IMR-90 (cell line): ENCODE data around the gene THEM4. TPM values are rescaled to one million over a fixed set of nuclear protein-coding genes. Genes with fewer than 3 reads are reported as not detected.

Source experiments
- ATAC-seq: fragments of 200-7000 bp; cut with Tn5 transposase; 2 replicates; pipeline ENCODE4 v1.9.1; 2020; ENCODE audit warnings: low read depth, mild to moderate bottlenecking, moderate library complexity
- BruUV-seq: library from RNA; stranded (reverse); fragments of 400-500 nt; replicated peaks from 2 replicates; lab custom pipeline; 2021; lab: Mats Ljungman, UMichigan
- CTCF ChIA-PET: fragments of 300-600 bp; formaldehyde crosslinking; extraction: SDS; loops from one replicate; lab custom pipeline; 2021; ENCODE audit warnings: antibody characterized with exemption; lab: Yijun Ruan, JAX
- POLR2A ChIA-PET: fragments of 300-600 bp; sonication (Branson Sonifier 250); formaldehyde crosslinking; loops from one replicate; lab custom pipeline; 2022; ENCODE audit warnings: antibody characterized with exemption; ENCODE audit not compliant: unreplicated experiment; lab: Charles Lee
- DNase-seq: peaks from one replicate; pipeline ENCODE4 v3.0.0; 2013
- H2AFZ ChIP-seq: replicated peaks from 2 replicates; pipeline ENCODE3; 2013; ENCODE audit warnings: low read length, mild to moderate bottlenecking; ENCODE audit not compliant: poor library complexity
- H2AK5ac ChIP-seq: 2 replicates; pipeline ENCODE4 v1.6.1; 2013; ENCODE audit warnings: low read depth, low read length, inconsistent platforms
- H2AK9ac ChIP-seq: replicated peaks from 2 replicates; pipeline ENCODE3; 2013; ENCODE audit warnings: mild to moderate bottlenecking, low read depth, low read length, moderate library complexity; ENCODE audit not compliant: poor library complexity
- H2BK120ac ChIP-seq: 2 replicates; pipeline ENCODE4 v1.6.1; 2013; ENCODE audit warnings: low read depth, low read length, inconsistent platforms
- H2BK15ac ChIP-seq: 3 replicates; pipeline ENCODE4 v1.6.1; 2013; ENCODE audit warnings: low read depth, low read length, inconsistent platforms
- H2BK20ac ChIP-seq: 2 replicates; pipeline ENCODE4 v1.6.1; 2013; ENCODE audit warnings: low read depth, mild to moderate bottlenecking, inconsistent platforms, low read length, moderate library complexity
- H2BK5ac ChIP-seq: 2 replicates; pipeline ENCODE4 v1.6.1; 2013; ENCODE audit warnings: mild to moderate bottlenecking, low read depth, low read length, inconsistent platforms; ENCODE audit not compliant: poor library complexity, severe bottlenecking
- H3K14ac ChIP-seq: replicated peaks from 2 replicates; pipeline ENCODE4 v1.6.1; 2013; ENCODE audit warnings: low read depth, low read length, inconsistent platforms
- H3K18ac ChIP-seq: 2 replicates; pipeline ENCODE4 v1.6.1; 2013; ENCODE audit warnings: low read depth, low read length, control low read depth
- H3K23ac ChIP-seq: 2 replicates; pipeline ENCODE4 v1.6.1; 2013; ENCODE audit warnings: low read depth, low read length, inconsistent platforms
- H3K27ac ChIP-seq: 2 replicates; pipeline ENCODE4 v1.5.1; 2013; ENCODE audit warnings: mild to moderate bottlenecking, control low read depth, low read length; ENCODE audit not compliant: insufficient read depth
- H3K27me3 ChIP-seq: 2 replicates; pipeline ENCODE4 v1.6.1; 2013; ENCODE audit warnings: low read length; ENCODE audit not compliant: control insufficient read depth, insufficient read depth
- H3K36me3 ChIP-seq: 2 replicates; pipeline ENCODE4 v1.6.1; 2013; ENCODE audit warnings: low read length, mixed read lengths; ENCODE audit not compliant: control insufficient read depth, insufficient read depth
- H3K4ac ChIP-seq: 2 replicates; pipeline ENCODE4 v1.6.1; 2013; ENCODE audit warnings: low read depth, low read length, inconsistent platforms
- H3K4me1 ChIP-seq: 2 replicates; pipeline ENCODE4 v1.6.1; 2013; ENCODE audit warnings: low read length, mixed read lengths; ENCODE audit not compliant: control insufficient read depth, insufficient read depth
- H3K4me2 ChIP-seq: 2 replicates; pipeline ENCODE4 v1.6.1; 2013; ENCODE audit warnings: low read depth, mild to moderate bottlenecking, control low read depth, low read length, moderate library complexity
- H3K4me3 ChIP-seq: 2 replicates; pipeline ENCODE4 v1.5.1; 2013; ENCODE audit warnings: low read depth, mild to moderate bottlenecking, control low read depth, low read length, moderate library complexity; ENCODE audit not compliant: insufficient read depth
- H3K56ac ChIP-seq: 2 replicates; pipeline ENCODE4 v1.6.1; 2013; ENCODE audit warnings: low read length, inconsistent platforms; ENCODE audit not compliant: insufficient read depth; ENCODE audit errors: extremely low read depth
- H3K79me1 ChIP-seq, 2 experiments: 2 replicates each; pipeline ENCODE4 v1.6.1; 2013; ENCODE audit warnings: low read length in 2 of 2, inconsistent platforms in 1 of 2, low read depth in 1 of 2
- H3K9ac ChIP-seq: 2 replicates; pipeline ENCODE4 v1.6.1; 2013; ENCODE audit warnings: low read depth, low read length, control low read depth
- H3K9me1 ChIP-seq: 2 replicates; pipeline ENCODE4 v1.6.1; 2013; ENCODE audit warnings: low read length, inconsistent platforms; ENCODE audit not compliant: insufficient read depth
- H3K9me3 ChIP-seq: 2 replicates; pipeline ENCODE4 v1.6.1; 2013; ENCODE audit warnings: low read length; ENCODE audit not compliant: control insufficient read depth, insufficient read depth
- H4K20me1 ChIP-seq: 2 replicates; pipeline ENCODE4 v1.6.1; 2013; ENCODE audit warnings: low read length, inconsistent platforms; ENCODE audit not compliant: insufficient read depth
- H4K5ac ChIP-seq: 2 replicates; pipeline ENCODE4 v1.6.1; 2013; ENCODE audit warnings: mild to moderate bottlenecking, low read depth, low read length, control low read depth
- H4K8ac ChIP-seq, 2 experiments: 2 replicates each; pipeline ENCODE4 v1.6.1; 2013; ENCODE audit warnings: low read depth in 2 of 2, low read length in 2 of 2, control low read depth in 1 of 2, inconsistent platforms in 1 of 2
- H4K91ac ChIP-seq: 2 replicates; pipeline ENCODE4 v1.6.1; 2013; ENCODE audit warnings: low read depth, low read length, inconsistent platforms; ENCODE audit not compliant: insufficient read depth
- BHLHE40 ChIP-seq: fragments of 150-350 bp; IDR thresholded peaks from 2 replicates; pipeline ENCODE4 v1.6.1; 2016; ENCODE audit warnings: mild to moderate bottlenecking, low read depth, low read length
- FOS ChIP-seq: fragments of 150-350 bp; IDR thresholded peaks from 2 replicates; pipeline ENCODE4 v1.6.1; 2016; ENCODE audit warnings: low read depth, low read length
- MAFK ChIP-seq: IDR thresholded peaks from 2 replicates; pipeline ENCODE4 v1.6.1; 2012; ENCODE audit warnings: low read depth, low read length, improper control_type of control experiment
- MAZ ChIP-seq: IDR thresholded peaks from 2 replicates; pipeline ENCODE4 v1.6.1; 2012; ENCODE audit warnings: low read depth, mild to moderate bottlenecking, low read length, improper control_type of control experiment, moderate library complexity, borderline replicate concordance
- MXI1 ChIP-seq: IDR thresholded peaks from 2 replicates; pipeline ENCODE4 v1.6.1; 2012; ENCODE audit warnings: low read depth, mild to moderate bottlenecking, low read length, moderate library complexity, borderline replicate concordance
- POLR2A ChIP-seq: IDR thresholded peaks from 2 replicates; pipeline ENCODE4 v1.6.1; 2012; ENCODE audit warnings: mild to moderate bottlenecking, low read depth, low read length
- RCOR1 ChIP-seq: IDR thresholded peaks from 2 replicates; pipeline ENCODE4 v1.6.1; 2012; ENCODE audit warnings: mild to moderate bottlenecking, low read length, improper control_type of control experiment; ENCODE audit not compliant: insufficient replicate concordance
- RFX5 ChIP-seq: IDR thresholded peaks from 2 replicates; pipeline ENCODE4 v1.8.0; 2012; ENCODE audit warnings: low read depth, mild to moderate bottlenecking, low read length, moderate library complexity
- SMC3 ChIP-seq: fragments of 150-350 bp; IDR thresholded peaks from 2 replicates; pipeline ENCODE4 v1.6.1; 2016; ENCODE audit warnings: low read depth, mild to moderate bottlenecking, antibody characterized with exemption, low read length, moderate library complexity
- WGBS, 2 experiments: methylation state at CpG; one replicate each; pipeline versions ENCODE4 v1.1.5 to v1.1.7; 2013; ENCODE audit warnings: missing lambda C conversion rate in 2 of 2; ENCODE audit not compliant: insufficient read length in 1 of 2; ENCODE audit errors: extremely low coverage in 2 of 2; 5-methylcytosine and 5-hydroxymethylcytosine counted together
- dilution Hi-C: fragments of 300-500 bp; cut with HindIII; formaldehyde crosslinking; loops from one replicate; pipeline ENCODE4 v1.14.3; 2018; ENCODE audit warnings: low sequenced_read_pairs; ENCODE audit not compliant: unreplicated experiment
- in situ Hi-C: fragments of 300-500 bp; cut with MboI; formaldehyde crosslinking; loops from 3 replicates; pipeline ENCODE4 v1.14.3; 2019; ENCODE audit warnings: low sequenced_read_pairs, inconsistent platforms, mixed read lengths
- intact Hi-C: fragments of 100-400 bp; cut with micrococcal nuclease; formaldehyde crosslinking; loops from 2 replicates; pipeline ENCODE4 v1.10.0; 2022
- polyA plus RNA-seq, 3 experiments: library from polyadenylated mRNA; depleted of rRNA; stranded (reverse); fragments of >200 nt; gene quantifications; 2 replicates each; pipeline ENCODE4 v1.2.3, GENCODE V29; 2012; ENCODE audit warnings: low replicate concordance in 1 of 3
- total RNA-seq: library from RNA; depleted of rRNA; stranded (reverse); fragments of >200 nt; gene quantifications from 2 replicates; pipeline ENCODE4 v1.2.3, GENCODE V29; 2012

The THEM4 gene
- total and polyA plus RNA-seq, 2 of the 4 experiments (the other 2 are of a cell fraction), result 7.3 to 15.7 TPM

- TF ChIP-seq BHLHE40, result no peak
Measured at GRCh38 chr1:151944126-151944856, 35.0 kb upstream of the THEM4 start (continued).

DNA sequence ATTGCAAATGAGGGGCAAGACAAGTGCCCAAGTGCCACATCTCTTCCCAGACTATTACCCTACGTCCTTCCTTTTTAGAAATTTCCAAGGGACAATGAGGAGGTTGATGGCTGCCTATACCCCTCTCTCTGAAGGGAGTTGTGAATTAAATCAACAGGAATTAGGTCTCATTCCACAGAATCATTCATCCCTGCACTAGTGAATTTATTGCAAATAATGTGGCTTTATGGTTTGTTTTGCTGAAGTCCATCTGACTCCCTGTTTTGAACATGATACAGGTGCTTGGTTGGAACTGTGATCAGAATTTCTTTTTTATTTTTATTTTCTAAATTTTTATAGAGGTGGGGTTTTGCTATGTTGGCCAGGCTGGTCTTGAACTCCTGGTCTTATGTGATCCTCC lies 34.3 kb upstream of the THEM4 start:
- WGBS, 2 experiments, result no CpG with 5 or more reads among the region's 1 CpG
- dilution Hi-C loops, result no loop called here
- POLR2A ChIA-PET, result no interaction called here
- H3K79me1 ChIP-seq, result no peaks in the 10 kb centered on the region
- H2AK9ac ChIP-seq, result no peak overlapping the region
- no peak overlapping the region for H3K9ac ChIP-seq
- intact Hi-C loops, result no loop called here
- H3K4ac ChIP-seq, result no peak overlapping the region
- no peak overlapping the region for H2AFZ ChIP-seq
- H3K4me1 ChIP-seq, result peaks cover 6% of the 10 kb centered on the region
- no peak overlapping the region for H2BK120ac ChIP-seq
- H4K5ac ChIP-seq, result no peak overlapping the region
- no peak overlapping the region for H2BK15ac ChIP-seq
- H3K9me3 ChIP-seq, result no peaks in the 10 kb centered on the region
- H4K91ac ChIP-seq, result no peak overlapping the region
- no peak overlapping the region for H3K14ac ChIP-seq
- H3K56ac ChIP-seq, result no peak overlapping the region
- CTCF ChIA-PET, result no interaction called here
- H3K18ac ChIP-seq, result no peak overlapping the region
- no peaks in the 10 kb centered on the region for H3K36me3 ChIP-seq
- in situ Hi-C loops, result no loop called here
- H2BK20ac ChIP-seq, result no peak overlapping the region
- H4K8ac ChIP-seq, result no peak overlapping the region
- H4K20me1 ChIP-seq, result no peaks in the 10 kb centered on the region
- H3K9me1 ChIP-seq, result peaks cover 13% of the 10 kb centered on the region
- ATAC-seq (no peak), DNase-seq (no peak)
- BruUV-seq, result no TSS peak
- no peak overlapping the region for H3K23ac ChIP-seq
- no peak for TF ChIP-seq MAZ
- no peak for TF ChIP-seq SMC3
- TF ChIP-seq RFX5, result no peak
- no peak for TF ChIP-seq MXI1
- no peak for TF ChIP-seq POLR2A
- no peak for TF ChIP-seq MAFK
- no peak for TF ChIP-seq FOS
- TF ChIP-seq RCOR1, result no peak
- no peaks in the 10 kb centered on the region for H3K27me3 ChIP-seq
- no peak overlapping the region for H3K4me2 ChIP-seq
- H3K4me3 ChIP-seq, result no peak overlapping the region
- H2BK5ac ChIP-seq, result no peak overlapping the region
- H2AK5ac ChIP-seq, result no peak overlapping the region
- H3K27ac ChIP-seq, result no peak overlapping the region
